Amniotic epithelial cell (primary cell): ENCODE data around the gene IGFL2.

Source experiments
- DNase-seq: peaks from one replicate; pipeline ENCODE4 v3.0.0-alpha.2; 2010; ENCODE audit warnings: low read depth

Gene IGFL2

GRCh38 chr19:46209051-46209450 is 61.0 kb downstream of the IGFL2 start:
- DNase-seq, result no peak

- no peak for DNase-seq
Observed at GRCh38 chr19:46209472-46209871, 61.4 kb downstream of the IGFL2 start.

- DNase-seq, result no peak
Observed at GRCh38 chr19:46210669-46211068, 62.6 kb downstream of the IGFL2 start.
